Measurements from ENCODE around the gene RARA.

DNA sequence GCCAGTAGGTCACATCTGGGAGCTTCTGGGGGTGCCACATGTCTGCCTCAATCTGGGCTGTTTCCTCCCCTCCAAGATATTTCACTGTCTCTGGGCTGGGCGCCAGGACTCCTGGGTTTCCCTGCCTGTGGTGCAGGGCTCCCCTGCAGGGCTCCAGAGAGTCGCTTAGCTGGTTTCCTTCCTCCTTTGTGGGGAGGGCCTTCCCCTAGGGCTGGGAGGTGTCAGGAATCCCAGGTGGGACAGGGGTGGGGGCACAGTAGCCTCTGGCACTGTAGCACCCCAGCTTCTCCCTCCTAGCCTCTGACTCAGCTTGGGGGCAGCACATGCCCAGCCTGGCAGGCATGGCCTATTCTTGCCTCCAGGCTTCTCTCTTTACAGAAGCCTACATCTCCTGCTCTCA, 2.6 kb downstream of the RARA start:
- TF ChIP-seq, protein P1, sequence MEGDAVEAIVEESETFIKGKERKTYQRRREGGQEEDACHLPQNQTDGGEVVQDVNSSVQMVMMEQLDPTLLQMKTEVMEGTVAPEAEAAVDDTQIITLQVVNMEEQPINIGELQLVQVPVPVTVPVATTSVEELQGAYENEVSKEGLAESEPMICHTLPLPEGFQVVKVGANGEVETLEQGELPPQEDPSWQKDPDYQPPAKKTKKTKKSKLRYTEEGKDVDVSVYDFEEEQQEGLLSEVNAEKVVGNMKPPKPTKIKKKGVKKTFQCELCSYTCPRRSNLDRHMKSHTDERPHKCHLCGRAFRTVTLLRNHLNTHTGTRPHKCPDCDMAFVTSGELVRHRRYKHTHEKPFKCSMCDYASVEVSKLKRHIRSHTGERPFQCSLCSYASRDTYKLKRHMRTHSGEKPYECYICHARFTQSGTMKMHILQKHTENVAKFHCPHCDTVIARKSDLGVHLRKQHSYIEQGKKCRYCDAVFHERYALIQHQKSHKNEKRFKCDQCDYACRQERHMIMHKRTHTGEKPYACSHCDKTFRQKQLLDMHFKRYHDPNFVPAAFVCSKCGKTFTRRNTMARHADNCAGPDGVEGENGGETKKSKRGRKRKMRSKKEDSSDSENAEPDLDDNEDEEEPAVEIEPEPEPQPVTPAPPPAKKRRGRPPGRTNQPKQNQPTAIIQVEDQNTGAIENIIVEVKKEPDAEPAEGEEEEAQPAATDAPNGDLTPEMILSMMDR (conservative IDR thresholded peaks at IDR 0.05), result no peak
- TF ChIP-seq ZFX (IDR thresholded peaks at IDR 0.05), result no peak
